ACC112 (cell line): Measurements from ENCODE around the gene TMPRSS11F.

ENCODE experiments used
- H2AFZ ChIP-seq: fragments of 200-600 bp; sonication (generic); one replicate; pipeline ENCODE4 v1.6.0; 2017; ENCODE audit warnings: antibody characterized with exemption, low read length; ENCODE audit not compliant: unreplicated experiment
- H3K27ac ChIP-seq: fragments of 200-600 bp; sonication (generic); 2 replicates; pipeline ENCODE4 v1.5.1; 2014; ENCODE audit warnings: low read depth, mild to moderate bottlenecking, antibody characterized with exemption, low read length, moderate library complexity
- H3K27me3 ChIP-seq: fragments of 200-600 bp; sonication (generic); 2 replicates; pipeline ENCODE4 v1.6.1; 2014; ENCODE audit warnings: mild to moderate bottlenecking, antibody characterized with exemption, low read length, moderate library complexity, mixed read lengths; ENCODE audit not compliant: insufficient read depth
- H3K36me3 ChIP-seq: fragments of 200-600 bp; sonication (generic); 2 replicates; pipeline ENCODE4 v1.6.1; 2016; ENCODE audit warnings: mild to moderate bottlenecking, antibody characterized with exemption, low read length, moderate library complexity, mixed read lengths; ENCODE audit not compliant: insufficient read depth
- H3K4me1 ChIP-seq: fragments of 200-600 bp; sonication (generic); one replicate; pipeline ENCODE4 v1.6.1; 2016; ENCODE audit warnings: low read length, mixed read lengths; ENCODE audit not compliant: insufficient read depth, unreplicated experiment, control insufficient read depth
- H3K4me3 ChIP-seq: fragments of 200-600 bp; sonication (generic); 2 replicates; pipeline ENCODE4 v1.5.1; 2014; ENCODE audit warnings: mild to moderate bottlenecking, low read depth, low read length
- H3K79me2 ChIP-seq: fragments of 200-600 bp; sonication (generic); one replicate; pipeline ENCODE4 v1.6.0; 2016; ENCODE audit warnings: low read length; ENCODE audit not compliant: control insufficient read depth, unreplicated experiment, insufficient read depth

TMPRSS11F gene

DNA sequence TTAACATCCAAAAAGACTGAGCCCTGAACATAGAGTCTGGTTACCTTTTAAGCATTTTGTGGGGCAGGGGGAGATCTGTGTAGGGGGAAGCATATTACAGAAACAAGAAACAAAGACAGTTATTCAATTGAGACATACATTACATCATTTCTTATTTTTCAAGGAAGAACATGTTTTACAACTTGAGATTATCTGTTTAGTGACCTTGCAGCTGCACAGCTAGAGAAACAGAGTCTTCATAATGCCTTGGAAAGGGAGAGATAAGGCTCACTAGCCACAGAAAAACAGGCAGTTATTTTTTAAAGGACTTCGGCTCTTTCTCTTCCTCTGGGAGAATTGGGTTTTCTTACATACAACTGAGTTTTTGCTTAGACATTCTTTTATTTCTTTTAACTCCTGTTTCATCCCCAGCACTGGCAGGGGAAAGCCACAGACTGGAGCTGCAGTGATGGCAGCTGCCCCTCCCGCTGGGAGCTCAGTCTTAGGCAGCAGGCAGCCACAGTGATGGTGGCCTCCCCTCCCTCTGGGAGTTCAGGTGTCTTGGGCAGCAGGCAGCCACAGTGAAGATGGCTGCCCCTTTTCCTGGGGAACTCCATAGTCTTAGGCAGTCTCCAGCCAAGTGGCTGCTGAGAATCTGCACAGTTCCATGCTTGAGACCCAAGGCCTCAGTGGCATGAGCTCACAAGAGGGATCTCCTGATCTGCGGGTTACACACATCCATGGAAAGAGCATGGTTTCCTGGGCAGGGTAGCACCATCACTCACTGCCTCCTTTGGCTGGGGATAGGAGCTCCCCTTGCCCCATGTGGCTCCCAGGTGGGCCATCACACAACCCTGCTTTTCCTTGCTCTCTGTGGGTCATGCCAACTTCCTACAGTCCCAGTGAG is 19.4 kb upstream of the TMPRSS11F start:
- no peak overlapping the region for H3K4me3 ChIP-seq
- H3K27me3 ChIP-seq: no peaks in the 10 kb centered on the region
- H3K4me1 ChIP-seq: no peaks in the 10 kb centered on the region
- no peak overlapping the region for H3K27ac ChIP-seq
- no peaks in the 10 kb centered on the region for H3K79me2 ChIP-seq
- no peaks in the 10 kb centered on the region for H3K36me3 ChIP-seq
- no peak overlapping the region for H2AFZ ChIP-seq

DNA sequence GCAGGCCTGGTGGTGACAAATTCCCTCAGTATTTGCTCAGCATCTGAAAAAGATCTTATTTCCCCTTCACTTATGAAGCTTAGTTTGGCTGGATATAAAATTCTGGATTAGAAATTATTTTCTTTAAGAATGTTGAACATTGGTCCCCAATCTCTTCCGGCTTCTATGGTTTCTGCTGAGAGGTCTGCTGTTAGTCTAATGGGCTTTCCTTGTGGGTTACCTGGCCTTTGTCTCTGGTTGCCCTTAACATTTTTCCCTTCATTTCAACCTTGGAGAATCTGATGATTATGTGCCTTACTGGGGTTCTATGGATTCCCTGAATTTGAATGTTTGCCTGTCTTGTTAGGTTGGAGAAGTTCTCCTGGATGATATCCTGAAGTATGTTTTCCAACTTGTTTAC is 17.4 kb upstream of the TMPRSS11F start:
- H3K27me3 ChIP-seq: no peaks in the 10 kb centered on the region
- no peaks in the 10 kb centered on the region for H3K36me3 ChIP-seq
- no peaks in the 10 kb centered on the region for H3K79me2 ChIP-seq
- no peaks in the 10 kb centered on the region for H3K4me1 ChIP-seq
- H2AFZ ChIP-seq: no peak overlapping the region
- no peak overlapping the region for H3K27ac ChIP-seq
- H3K4me3 ChIP-seq: no peak overlapping the region

DNA sequence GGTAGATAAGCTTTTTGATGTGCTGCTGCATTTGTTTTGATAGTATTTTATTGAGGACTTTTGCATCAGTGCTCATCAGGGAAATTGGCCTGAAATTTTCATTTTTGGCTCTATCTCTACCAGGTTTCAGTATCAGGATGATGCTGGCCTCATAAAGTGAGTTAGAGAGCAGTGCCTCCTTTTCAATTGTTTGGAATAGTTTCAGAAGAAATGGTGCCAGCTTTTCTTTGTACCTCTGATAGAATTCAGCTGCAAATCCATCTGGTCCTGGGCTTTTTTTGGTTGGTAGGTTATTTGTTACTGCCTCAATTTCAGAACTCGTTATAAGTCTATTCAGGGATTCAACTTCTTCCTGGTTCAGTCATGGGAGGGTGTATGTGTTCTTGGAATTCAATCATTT is 15.6 kb upstream of the TMPRSS11F start:
- no peaks in the 10 kb centered on the region for H3K4me1 ChIP-seq
- H3K79me2 ChIP-seq: no peaks in the 10 kb centered on the region
- no peaks in the 10 kb centered on the region for H3K36me3 ChIP-seq
- no peak overlapping the region for H2AFZ ChIP-seq
- H3K27ac ChIP-seq: no peak overlapping the region
- H3K4me3 ChIP-seq: no peak overlapping the region
- H3K27me3 ChIP-seq: no peaks in the 10 kb centered on the region

DNA sequence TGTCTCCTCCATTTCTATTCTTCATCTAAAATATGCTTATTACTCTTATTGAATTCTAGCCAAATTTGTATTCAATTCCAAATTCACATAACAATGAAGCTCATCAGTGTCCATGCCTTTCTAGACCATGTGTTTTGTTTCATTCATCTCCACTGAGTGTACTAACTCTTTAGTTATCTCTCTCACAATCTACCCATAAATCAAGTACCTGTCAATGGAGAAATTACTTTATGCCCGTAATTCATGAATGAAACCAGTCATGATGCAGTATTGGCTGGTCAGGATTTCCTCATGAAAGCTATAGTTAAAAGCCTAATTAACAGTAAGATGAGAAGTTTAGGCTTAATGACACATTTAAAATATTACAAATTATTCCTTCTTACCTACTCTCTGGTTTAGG is 12.2 kb upstream of the TMPRSS11F start:
- H3K36me3 ChIP-seq: no peaks in the 10 kb centered on the region
- H3K79me2 ChIP-seq: no peaks in the 10 kb centered on the region
- no peak overlapping the region for H2AFZ ChIP-seq
- H3K4me3 ChIP-seq: no peak overlapping the region
- no peak overlapping the region for H3K27ac ChIP-seq
- H3K4me1 ChIP-seq: no peaks in the 10 kb centered on the region
- H3K27me3 ChIP-seq: no peaks in the 10 kb centered on the region

DNA sequence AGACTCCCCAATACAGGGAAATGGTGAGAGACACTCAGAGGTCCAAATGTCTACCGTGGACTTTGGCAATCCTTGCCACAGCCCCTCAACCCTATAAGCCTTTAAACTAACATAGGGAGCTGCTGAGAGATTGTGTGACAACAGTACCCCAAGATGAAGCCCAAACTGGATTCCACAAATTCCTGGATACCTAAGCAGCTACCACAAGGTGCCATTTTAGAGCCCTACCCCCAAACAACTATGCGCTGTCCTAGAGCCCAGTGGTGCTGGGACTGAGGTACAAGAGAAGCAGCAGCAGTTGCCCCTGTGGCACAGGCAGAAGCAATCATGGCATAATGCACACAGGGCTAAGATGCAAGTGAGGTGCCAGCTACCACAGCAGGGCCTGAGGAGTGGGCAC is 2.7 kb upstream of the TMPRSS11F start:
- no peak overlapping the region for H3K27ac ChIP-seq
- no peaks in the 10 kb centered on the region for H3K36me3 ChIP-seq
- no peak overlapping the region for H3K4me3 ChIP-seq
- no peaks in the 10 kb centered on the region for H3K4me1 ChIP-seq
- no peak overlapping the region for H2AFZ ChIP-seq
- H3K27me3 ChIP-seq: no peaks in the 10 kb centered on the region; the same call in 1 of the 2 replicates
- H3K79me2 ChIP-seq: no peaks in the 10 kb centered on the region

DNA sequence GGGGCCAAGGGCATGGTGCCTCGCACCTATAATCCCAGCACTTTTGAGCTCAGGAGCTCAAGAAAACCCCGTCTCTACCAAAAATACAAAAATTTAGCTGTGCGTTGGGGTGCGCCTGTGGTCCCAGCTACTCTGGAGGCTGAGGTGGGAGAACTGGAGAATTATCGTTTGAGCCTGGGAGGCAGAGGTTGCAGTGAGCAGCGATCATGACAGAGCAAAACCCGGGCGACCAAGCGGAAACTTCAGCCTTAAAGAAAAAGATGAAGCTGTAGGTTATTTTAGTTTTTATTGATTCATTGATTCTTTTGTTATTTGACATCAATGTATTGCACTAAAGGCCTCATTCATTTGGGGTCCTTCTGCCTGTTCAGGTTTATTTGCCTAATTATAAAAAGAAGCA is 5.4 kb downstream of the TMPRSS11F start:
- H3K27ac ChIP-seq: no peak overlapping the region
- H3K4me1 ChIP-seq: no peaks in the 10 kb centered on the region
- H2AFZ ChIP-seq: no peak overlapping the region
- no peak overlapping the region for H3K4me3 ChIP-seq
- H3K36me3 ChIP-seq: no peaks in the 10 kb centered on the region
- H3K27me3 ChIP-seq: 0 out of 2 replicates have a peak, but pooled peaks cover 3% of the 10 kb centered on the region
- no peaks in the 10 kb centered on the region for H3K79me2 ChIP-seq

DNA sequence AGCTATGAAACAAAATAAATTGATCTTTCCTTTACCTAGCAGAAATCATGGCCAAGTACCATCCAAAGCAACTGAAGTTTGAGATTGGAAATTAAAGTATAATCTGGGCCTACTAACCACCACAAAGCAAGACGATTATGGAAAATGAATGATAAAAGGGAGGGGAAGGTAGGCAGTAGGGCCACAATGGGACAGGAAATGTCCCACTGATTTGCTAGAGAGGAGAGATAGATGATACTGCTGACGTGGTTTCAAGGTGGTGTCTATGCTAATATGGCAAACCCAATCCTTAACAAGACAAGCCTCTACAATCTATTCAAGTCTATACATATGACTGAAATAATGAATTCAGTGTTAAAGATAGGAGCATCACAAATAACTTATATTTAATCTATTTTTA is 6.1 kb downstream of the TMPRSS11F start:
- Histone ChIP-seq H3K27ac (no peak overlapping the region), H3K36me3 (no peaks in the 10 kb centered on the region), H3K27me3 (0 out of 2 replicates have a peak, but pooled peaks cover 3% of the 10 kb centered on the region), H2AFZ (no peak overlapping the region), H3K4me1 (no peaks in the 10 kb centered on the region), H3K79me2 (no peaks in the 10 kb centered on the region), H3K4me3 (no peak overlapping the region)

DNA sequence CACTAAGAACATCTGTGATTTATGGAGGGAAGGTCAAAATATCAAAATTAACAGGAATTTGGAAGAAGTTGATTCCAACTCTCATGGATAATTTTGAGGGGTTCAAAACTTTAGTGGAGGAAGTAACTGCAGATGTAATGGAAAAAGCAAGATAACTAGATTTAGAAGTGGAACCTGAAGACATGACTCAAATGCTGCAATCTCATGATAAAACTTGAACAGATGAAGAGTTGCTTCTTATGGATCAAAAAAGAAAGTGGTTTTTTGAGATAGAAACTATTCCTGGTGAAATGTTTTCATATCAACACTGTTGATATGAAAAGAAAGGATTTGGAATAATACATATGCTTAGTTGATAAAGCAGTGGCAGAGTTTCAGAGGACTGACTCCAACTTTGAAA is 9.7 kb downstream of the TMPRSS11F start:
- H3K36me3 ChIP-seq: no peaks in the 10 kb centered on the region
- no peak overlapping the region for H2AFZ ChIP-seq
- H3K4me3 ChIP-seq: no peak overlapping the region
- no peaks in the 10 kb centered on the region for H3K79me2 ChIP-seq
- H3K4me1 ChIP-seq: no peaks in the 10 kb centered on the region
- H3K27me3 ChIP-seq: 0 out of 2 replicates have a peak, but pooled peaks cover 3% of the 10 kb centered on the region
- H3K27ac ChIP-seq: no peak overlapping the region

DNA sequence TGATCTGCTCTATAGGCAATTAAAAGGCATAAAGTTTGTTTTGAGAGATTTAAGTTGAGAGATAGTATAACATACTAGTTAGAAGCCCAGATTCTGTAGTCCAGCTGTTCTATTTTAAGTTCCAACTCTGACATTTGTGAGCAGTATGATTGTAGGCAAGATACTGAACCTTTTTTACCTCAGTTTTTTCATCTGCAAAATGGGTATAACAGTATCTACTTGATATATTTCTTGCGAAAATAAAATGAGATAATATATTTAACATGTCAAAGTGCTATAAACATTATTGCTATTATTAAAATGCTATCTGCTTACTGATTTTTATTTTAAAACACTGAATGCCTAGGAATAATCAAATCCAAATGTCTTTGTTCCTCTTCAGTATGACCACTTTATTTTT is 19.2 kb downstream of the TMPRSS11F start:
- no peak overlapping the region for H3K27ac ChIP-seq
- H3K4me3 ChIP-seq: no peak overlapping the region

DNA sequence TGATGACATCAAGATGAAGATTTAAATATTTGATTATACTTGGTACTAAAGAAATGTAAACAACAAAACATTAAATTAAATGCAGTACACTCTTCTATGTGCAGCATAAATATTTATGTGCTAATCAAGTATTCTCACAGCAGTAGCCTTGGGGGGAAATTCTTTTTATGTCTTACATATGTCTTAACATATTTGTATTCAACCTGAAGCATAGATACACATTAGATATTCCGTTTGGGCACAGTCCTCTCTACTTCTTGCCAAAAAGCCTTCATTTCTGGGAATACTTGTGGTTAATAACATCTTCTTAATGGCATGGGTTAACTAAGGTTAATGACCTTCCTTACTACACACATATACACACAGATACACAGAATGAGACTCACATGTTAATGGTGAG is 19.8 kb downstream of the TMPRSS11F start:
- Histone ChIP-seq H3K79me2 (no peaks in the 10 kb centered on the region), H3K36me3 (no peaks in the 10 kb centered on the region), H3K27me3 (no peaks in the 10 kb centered on the region)

More for the DNA sequence above, 19.2 kb downstream of the TMPRSS11F start:
- H3K4me1 ChIP-seq: no peaks in the 10 kb centered on the region
- H3K36me3 ChIP-seq: no peaks in the 10 kb centered on the region
- no peaks in the 10 kb centered on the region for H3K79me2 ChIP-seq
- H3K27me3 ChIP-seq: no peaks in the 10 kb centered on the region
- no peak overlapping the region for H2AFZ ChIP-seq

DNA sequence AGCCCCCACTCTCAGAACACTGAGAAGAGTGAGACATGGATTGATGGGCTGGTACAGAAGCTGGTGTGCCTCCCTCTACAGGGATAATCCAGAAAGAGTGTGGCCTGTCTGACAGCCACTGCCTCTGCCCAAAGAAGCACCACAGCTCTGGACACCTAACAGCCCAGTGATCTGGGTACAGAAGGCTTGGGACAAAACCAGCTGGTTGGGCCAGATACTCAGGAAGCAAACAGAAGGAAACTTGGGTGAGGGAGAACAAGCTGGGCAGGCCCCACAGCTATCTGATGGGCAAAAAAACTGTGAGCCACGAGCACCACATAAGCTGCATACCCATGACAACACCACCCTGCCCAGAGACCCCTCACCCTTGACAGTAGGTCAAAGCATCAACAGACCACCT is 46.9 kb downstream of the TMPRSS11F start:
- Histone ChIP-seq H3K4me1 (no peaks in the 10 kb centered on the region), H3K4me3 (no peak overlapping the region), H3K27ac (no peak overlapping the region), H3K36me3 (no peaks in the 10 kb centered on the region), H3K27me3 (no peaks in the 10 kb centered on the region), H3K79me2 (no peaks in the 10 kb centered on the region), H2AFZ (no peak overlapping the region)

More for the DNA sequence above, 19.8 kb downstream of the TMPRSS11F start:
- H3K4me3 ChIP-seq: no peak overlapping the region
- H2AFZ ChIP-seq: no peak overlapping the region
- H3K4me1 ChIP-seq: no peaks in the 10 kb centered on the region
- H3K27ac ChIP-seq: no peak overlapping the region
